ENCODE data around the gene ERBB4. TPM values are rescaled to one million over a fixed set of nuclear protein-coding genes. Genes with fewer than 3 reads are reported as not detected.

Gene ERBB4
- total RNA-seq, 1 donor from 2014 or later, result 2.8 TPM

DNA sequence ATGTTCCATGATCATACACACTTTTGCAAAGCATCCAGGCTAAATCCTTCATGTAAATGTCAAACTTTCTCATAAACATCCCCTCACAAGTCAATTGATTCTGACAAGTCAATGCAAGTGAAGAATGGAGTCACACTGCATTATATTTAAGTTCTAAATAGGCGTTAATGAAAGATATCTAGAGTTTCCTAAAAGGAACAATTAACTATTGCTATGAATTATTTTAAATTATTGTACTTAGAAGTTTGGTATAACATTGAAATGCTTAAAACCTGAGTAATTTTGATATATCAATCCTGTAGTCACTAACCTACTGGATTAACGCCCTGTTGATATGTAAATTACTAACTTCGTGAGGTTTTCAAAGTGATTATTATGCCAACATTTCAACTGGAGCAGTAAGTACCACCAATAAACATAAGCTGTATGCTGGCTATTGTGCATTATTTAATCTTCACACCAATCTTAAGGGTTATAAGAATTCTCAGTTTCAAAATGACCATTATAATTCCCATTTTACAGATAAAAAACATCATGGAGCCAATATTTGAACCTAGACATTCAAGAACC is 884.3 kb downstream of the ERBB4 start:
- no peaks in the 10 kb centered on the region for H3K36me3 Mint-ChIP-seq (ENCODE audit: unreplicated experiment)

DNA sequence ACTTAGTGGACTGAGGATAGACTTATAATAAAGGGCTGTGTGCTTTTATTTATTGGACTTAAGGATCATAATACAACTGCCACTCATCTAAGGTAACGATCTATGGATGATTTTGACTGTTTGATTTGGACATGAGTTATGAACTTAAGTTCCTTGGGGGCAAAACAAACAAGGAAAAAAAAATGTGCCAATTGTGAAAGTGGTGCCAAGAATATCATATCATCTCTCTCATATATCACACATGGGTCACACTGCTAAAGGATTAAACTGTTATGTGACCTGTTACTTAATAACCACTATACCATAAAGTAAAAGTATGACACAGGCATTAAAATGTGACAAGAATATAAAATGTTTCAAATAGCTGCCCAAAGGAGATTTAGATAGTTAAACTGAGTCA is 886.3 kb downstream of the ERBB4 start:
- Mint-ChIP-seq H3K4me3 (ENCODE audit: unreplicated experiment) (no peak overlapping the region), H3K9me3 (ENCODE audit: unreplicated experiment) (no peaks in the 10 kb centered on the region), H3K4me1 (ENCODE audit: unreplicated experiment) (peaks cover 2% of the 10 kb centered on the region), H3K36me3 (ENCODE audit: unreplicated experiment) (no peaks in the 10 kb centered on the region), H3K27me3 (ENCODE audit: unreplicated experiment) (peaks cover 5% of the 10 kb centered on the region), H3K27ac (ENCODE audit: unreplicated experiment) (no peak overlapping the region)
- TF ChIP-seq, protein P1, sequence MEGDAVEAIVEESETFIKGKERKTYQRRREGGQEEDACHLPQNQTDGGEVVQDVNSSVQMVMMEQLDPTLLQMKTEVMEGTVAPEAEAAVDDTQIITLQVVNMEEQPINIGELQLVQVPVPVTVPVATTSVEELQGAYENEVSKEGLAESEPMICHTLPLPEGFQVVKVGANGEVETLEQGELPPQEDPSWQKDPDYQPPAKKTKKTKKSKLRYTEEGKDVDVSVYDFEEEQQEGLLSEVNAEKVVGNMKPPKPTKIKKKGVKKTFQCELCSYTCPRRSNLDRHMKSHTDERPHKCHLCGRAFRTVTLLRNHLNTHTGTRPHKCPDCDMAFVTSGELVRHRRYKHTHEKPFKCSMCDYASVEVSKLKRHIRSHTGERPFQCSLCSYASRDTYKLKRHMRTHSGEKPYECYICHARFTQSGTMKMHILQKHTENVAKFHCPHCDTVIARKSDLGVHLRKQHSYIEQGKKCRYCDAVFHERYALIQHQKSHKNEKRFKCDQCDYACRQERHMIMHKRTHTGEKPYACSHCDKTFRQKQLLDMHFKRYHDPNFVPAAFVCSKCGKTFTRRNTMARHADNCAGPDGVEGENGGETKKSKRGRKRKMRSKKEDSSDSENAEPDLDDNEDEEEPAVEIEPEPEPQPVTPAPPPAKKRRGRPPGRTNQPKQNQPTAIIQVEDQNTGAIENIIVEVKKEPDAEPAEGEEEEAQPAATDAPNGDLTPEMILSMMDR (IDR thresholded peaks at IDR 0.05), result no peak
- DNase-seq (ENCODE audit: extremely low spot score, unreplicated experiment), result no peak

More for the DNA sequence above, 884.3 kb downstream of the ERBB4 start:
- Mint-ChIP-seq H3K4me3 (ENCODE audit: unreplicated experiment) (no peak overlapping the region), H3K9me3 (ENCODE audit: unreplicated experiment) (no peaks in the 10 kb centered on the region), H3K4me1 (ENCODE audit: unreplicated experiment) (peaks cover 2% of the 10 kb centered on the region), H3K27me3 (ENCODE audit: unreplicated experiment) (no peaks in the 10 kb centered on the region), H3K27ac (ENCODE audit: unreplicated experiment) (no peak overlapping the region)
- no peak for DNase-seq (ENCODE audit: extremely low spot score, unreplicated experiment)
- TF ChIP-seq, protein P1 (IDR thresholded peaks at IDR 0.05), result no peak

DNA sequence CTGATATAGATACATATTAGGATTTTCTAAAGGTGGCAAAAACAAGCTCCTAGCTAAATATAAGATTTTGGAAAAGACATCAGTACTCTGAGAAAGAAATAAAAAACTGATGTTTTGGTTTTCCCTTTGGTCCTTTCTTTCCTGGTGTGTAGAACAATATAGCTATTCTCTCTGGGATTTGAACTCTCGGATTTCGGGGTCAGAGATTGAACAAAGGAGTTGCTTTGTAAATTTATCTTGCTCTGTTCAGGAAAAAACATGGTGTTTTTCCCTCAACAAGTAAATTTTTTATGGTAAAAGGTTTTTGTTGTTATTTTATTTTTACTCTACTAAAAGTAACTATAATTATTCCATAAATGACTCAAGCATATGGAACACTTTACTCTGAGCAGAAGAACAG is 889.3 kb downstream of the ERBB4 start:
- DNase-seq (ENCODE audit: extremely low spot score, unreplicated experiment), result no peak
- Mint-ChIP-seq H3K4me3 (ENCODE audit: unreplicated experiment) (no peak overlapping the region), H3K27ac (ENCODE audit: unreplicated experiment) (no peak overlapping the region), H3K27me3 (ENCODE audit: unreplicated experiment) (peaks cover 5% of the 10 kb centered on the region), H3K9me3 (ENCODE audit: unreplicated experiment) (no peaks in the 10 kb centered on the region), H3K4me1 (ENCODE audit: unreplicated experiment) (peaks cover 2% of the 10 kb centered on the region), H3K36me3 (ENCODE audit: unreplicated experiment) (no peaks in the 10 kb centered on the region)
- TF ChIP-seq, protein P1 (IDR thresholded peaks at IDR 0.05), result no peak

DNA sequence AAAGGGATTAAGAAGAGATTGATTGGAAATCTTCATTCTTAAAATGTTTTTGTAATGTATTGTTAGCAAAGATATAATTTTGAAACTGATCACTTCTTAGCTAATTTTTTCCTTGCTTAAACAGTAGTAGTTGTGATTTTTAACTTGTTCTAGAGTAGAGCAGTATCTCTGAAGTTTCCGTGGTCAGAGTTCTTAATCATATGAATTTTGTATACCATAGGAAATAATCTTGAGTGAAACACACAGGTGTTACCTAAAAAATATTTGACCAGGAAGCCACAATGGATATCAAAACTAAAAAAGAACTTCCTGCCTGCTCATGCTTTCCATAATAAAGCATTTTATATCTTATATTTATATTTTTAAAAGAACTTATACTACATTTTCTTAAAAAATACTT is 907.1 kb downstream of the ERBB4 start:
- no peaks in the 10 kb centered on the region for H3K36me3 Mint-ChIP-seq (ENCODE audit: unreplicated experiment)
- H3K9me3 Mint-ChIP-seq (ENCODE audit: unreplicated experiment), result peaks cover 6% of the 10 kb centered on the region
- no peaks in the 10 kb centered on the region for H3K27me3 Mint-ChIP-seq (ENCODE audit: unreplicated experiment)
- no peak overlapping the region for H3K4me3 Mint-ChIP-seq (ENCODE audit: unreplicated experiment)
- no peak for DNase-seq (ENCODE audit: extremely low spot score, unreplicated experiment)
- no peak overlapping the region for H3K27ac Mint-ChIP-seq (ENCODE audit: unreplicated experiment)
- TF ChIP-seq, protein P1 (IDR thresholded peaks at IDR 0.05), result no peak
- H3K4me1 Mint-ChIP-seq (ENCODE audit: unreplicated experiment), result no peaks in the 10 kb centered on the region

GRCh38 chr2:211623096-211623495 is 915.5 kb downstream of the ERBB4 start:
- H3K4me1 Mint-ChIP-seq (ENCODE audit: unreplicated experiment), result no peaks in the 10 kb centered on the region
- no peaks in the 10 kb centered on the region for H3K9me3 Mint-ChIP-seq (ENCODE audit: unreplicated experiment)
- H3K27ac Mint-ChIP-seq (ENCODE audit: unreplicated experiment), result no peak overlapping the region
- no peaks in the 10 kb centered on the region for H3K36me3 Mint-ChIP-seq (ENCODE audit: unreplicated experiment)
- no peak overlapping the region for H3K4me3 Mint-ChIP-seq (ENCODE audit: unreplicated experiment)
- no peaks in the 10 kb centered on the region for H3K27me3 Mint-ChIP-seq (ENCODE audit: unreplicated experiment)
- TF ChIP-seq, protein P1 (IDR thresholded peaks at IDR 0.05), result no peak
- DNase-seq (ENCODE audit: extremely low spot score, unreplicated experiment), result no peak
